Activated CD8-positive, alpha-beta memory T cell treated with anti-CD3 and anti-CD28 coated beads, Interleukin-2, amount 10 ng/mL, durations not matched to agents 7 days and 5 days (primary cell): ENCODE data around the gene TMEM116. TPM values are rescaled to one million over a fixed set of nuclear protein-coding genes. Genes with fewer than 3 reads are reported as not detected.
"Not testable (repeated sequence)": the region's sequence is repeated elsewhere in the genome, so short reads cannot be mapped to it uniquely, and the experiment has no call there.

Experiments used
- ATAC-seq: fragments of 150-1000 bp; cut with Tn5 transposase; one replicate; pipeline ENCODE4 v1.10.0; 2021; ENCODE audit warnings: moderate library complexity
- CTCF ChIA-PET: fragments of 350-600 bp; sonication (Branson Sonifier 250); formaldehyde crosslinking; loops from one replicate; lab custom pipeline; 2021; ENCODE audit warnings: antibody characterized with exemption; lab: Charles Lee
- DNase-seq: peaks from one replicate; pipeline ENCODE4 v3.0.0-alpha.2; 2020
- H3K27ac Mint-ChIP-seq: one replicate; pipeline ENCODE4 v1.8.0; 2021; ENCODE audit warnings: mild to moderate bottlenecking, mixed read lengths
- H3K27me3 Mint-ChIP-seq: one replicate; pipeline ENCODE4 v1.8.0; 2021; ENCODE audit warnings: mixed read lengths
- H3K36me3 Mint-ChIP-seq: one replicate; pipeline ENCODE4 v1.8.0; 2021; ENCODE audit warnings: mild to moderate bottlenecking, mixed read lengths
- H3K4me1 Mint-ChIP-seq: one replicate; pipeline ENCODE4 v1.8.0; 2021; ENCODE audit warnings: mixed read lengths
- H3K4me3 Mint-ChIP-seq: one replicate; pipeline ENCODE4 v1.8.0; 2021; ENCODE audit warnings: mild to moderate bottlenecking, moderate library complexity, mixed read lengths
- H3K9me3 Mint-ChIP-seq: one replicate; pipeline ENCODE4 v1.8.0; 2022; ENCODE audit warnings: low read depth, mixed read lengths
- total RNA-seq, 2 experiments: library from RNA; stranded (reverse); gene quantifications; one replicate each; pipeline ENCODE4 v1.2.3, GENCODE V29; 2021

Gene TMEM116
- total RNA-seq, 2 experiments from 2014 or later, result 14.6 to 22.2 TPM

- CTCF ChIA-PET, result interaction anchor here (0.9 kb wide), 1 partner anchor 13 kb away, joined by 3 read pairs; no protein-coding TSS in a partner anchor
- H3K36me3 Mint-ChIP-seq, result peaks cover 27% of the 10 kb centered on the region
- H3K27me3 Mint-ChIP-seq, result no peaks in the 10 kb centered on the region
- no peak for ATAC-seq
- H3K27ac Mint-ChIP-seq, result no peak overlapping the region
- H3K4me3 Mint-ChIP-seq, result no peak overlapping the region
- peaks cover 54% of the 10 kb centered on the region for H3K4me1 Mint-ChIP-seq
- no peaks in the 10 kb centered on the region for H3K9me3 Mint-ChIP-seq
- no peak for DNase-seq
Observed at GRCh38 chr12:112005419-112006395, 7.3 kb downstream of the TMEM116 start.

GRCh38 chr12:112004041-112004440 is 8.9 kb downstream of the TMEM116 start:
- Mint-ChIP-seq H3K36me3 (peaks cover 25% of the 10 kb centered on the region), H3K4me1 (peaks cover 54% of the 10 kb centered on the region)
- CTCF ChIA-PET, result interaction anchor here (5.4 kb wide), 1 partner anchor 9 kb away, joined by 41 read pairs; the partner anchor contains the start of genes ERP29 and TMEM116

GRCh38 chr12:112001576-112001975 is 11.4 kb downstream of the TMEM116 start:
- DNase-seq, result no peak
- CTCF ChIA-PET, result interaction anchor here (1.0 to 5.4 kb wide), 4 partner anchors 9 to 16 kb away, joined by 3 to 41 read pairs (median 6); partner anchors contain the start of genes ERP29 and TMEM116
- H3K9me3 Mint-ChIP-seq, result no peaks in the 10 kb centered on the region
- no peaks in the 10 kb centered on the region for H3K27me3 Mint-ChIP-seq
- peak overlapping the region; percentile 78 for H3K27ac Mint-ChIP-seq
- H3K4me3 Mint-ChIP-seq, result peak overlapping the region; percentile 50
- peaks cover 56% of the 10 kb centered on the region for H3K4me1 Mint-ChIP-seq
- peaks cover 29% of the 10 kb centered on the region for H3K36me3 Mint-ChIP-seq
- ATAC-seq, result peak; percentile 63

More at GRCh38 chr12:112004041-112004440, 8.9 kb downstream of the TMEM116 start:
- Mint-ChIP-seq H3K27me3 (no peaks in the 10 kb centered on the region), H3K9me3 (no peaks in the 10 kb centered on the region), H3K4me3 (no peak overlapping the region), H3K27ac (no peak overlapping the region)
- DNase-seq, result no peak
- no peak for ATAC-seq

GRCh38 chr12:112000820-112001219 is 12.1 kb downstream of the TMEM116 start:
- H3K9me3 Mint-ChIP-seq, result no peaks in the 10 kb centered on the region

GRCh38 chr12:111999129-111999528 is 13.8 kb downstream of the TMEM116 start:
- H3K4me3 Mint-ChIP-seq, ATAC-seq, DNase-seq, H3K27me3 Mint-ChIP-seq, H3K27ac Mint-ChIP-seq, H3K9me3 Mint-ChIP-seq: not testable (repeated sequence)
- H3K4me1 Mint-ChIP-seq, result peaks cover 64% of the 10 kb centered on the region
- CTCF ChIA-PET, result interaction anchor here (0.6 to 9.0 kb wide), 2 partner anchors 14 to 122 kb away, joined by 3 to 60 read pairs; partner anchors contain the start of genes ERP29 and TMEM116
- peaks cover 36% of the 10 kb centered on the region for H3K36me3 Mint-ChIP-seq

More at GRCh38 chr12:112000820-112001219, 12.1 kb downstream of the TMEM116 start:
- no peaks in the 10 kb centered on the region for H3K27me3 Mint-ChIP-seq
- H3K4me1 Mint-ChIP-seq, result peaks cover 55% of the 10 kb centered on the region
- CTCF ChIA-PET, result interaction anchor here (1.0 to 5.4 kb wide), 4 partner anchors 8 to 17 kb away, joined by 3 to 41 read pairs (median 6); partner anchors contain the start of genes ERP29 and TMEM116
- no peak for DNase-seq
- peak overlapping the region; percentile 34 for H3K4me3 Mint-ChIP-seq
- no peak for ATAC-seq
- peaks cover 33% of the 10 kb centered on the region for H3K36me3 Mint-ChIP-seq
- H3K27ac Mint-ChIP-seq, result peak overlapping the region; percentile 33

- no peak overlapping the region for H3K27ac Mint-ChIP-seq
- CTCF ChIA-PET, result interaction anchor here (0.9 to 9.0 kb wide), 2 partner anchors 12 to 15 kb away, joined by 3 to 60 read pairs; partner anchors contain the start of genes ERP29 and TMEM116
- DNase-seq (no peak), ATAC-seq (no peak)
- H3K27me3 Mint-ChIP-seq, result no peaks in the 10 kb centered on the region
- H3K4me3 Mint-ChIP-seq, result no peak overlapping the region
- no peaks in the 10 kb centered on the region for H3K9me3 Mint-ChIP-seq
- peaks cover 73% of the 10 kb centered on the region for H3K4me1 Mint-ChIP-seq
- H3K36me3 Mint-ChIP-seq, result peaks cover 32% of the 10 kb centered on the region
Observed at GRCh38 chr12:111998015-111998414, 14.9 kb downstream of the TMEM116 start.

GRCh38 chr12:111997300-111997699 is 15.7 kb downstream of the TMEM116 start:
- Mint-ChIP-seq H3K27me3 (no peaks in the 10 kb centered on the region), H3K4me1 (peaks cover 73% of the 10 kb centered on the region), H3K27ac (no peak overlapping the region), H3K36me3 (peaks cover 26% of the 10 kb centered on the region), H3K4me3 (no peak overlapping the region), H3K9me3 (no peaks in the 10 kb centered on the region)
- CTCF ChIA-PET, result interaction anchor here (0.9 to 9.0 kb wide), 2 partner anchors 13 to 16 kb away, joined by 3 to 60 read pairs; partner anchors contain the start of genes ERP29 and TMEM116
- no peak for DNase-seq
- ATAC-seq, result no peak

GRCh38 chr12:111995782-111996480 is 17.0 kb downstream of the TMEM116 start:
- no peak overlapping the region for H3K4me3 Mint-ChIP-seq
- CTCF ChIA-PET, result interaction anchor here (9.0 kb wide), 1 partner anchor 17 kb away, joined by 60 read pairs; the partner anchor contains the start of genes ERP29 and TMEM116
- no peak for ATAC-seq

GRCh38 chr12:111994211-111995111 is 18.5 kb downstream of the TMEM116 start:
- H3K9me3 Mint-ChIP-seq, H3K27me3 Mint-ChIP-seq: not testable (repeated sequence)
- ATAC-seq (peak; percentile 9), DNase-seq (peak; percentile 61)
- peaks cover 22% of the 10 kb centered on the region for H3K36me3 Mint-ChIP-seq
- peak overlapping the region; percentile 80 for H3K4me3 Mint-ChIP-seq
- H3K27ac Mint-ChIP-seq, result peak overlapping the region; percentile 86
- peaks cover 58% of the 10 kb centered on the region for H3K4me1 Mint-ChIP-seq
- CTCF ChIA-PET, result interaction anchor here (0.8 to 9.0 kb wide), 3 partner anchors 15 to 43 kb away, joined by 5 to 60 read pairs (median 5); partner anchors contain the start of genes ERP29 and TMEM116

More at GRCh38 chr12:111995782-111996480, 17.0 kb downstream of the TMEM116 start:
- Mint-ChIP-seq H3K27ac (peak overlapping the region; percentile 26), H3K36me3 (peaks cover 23% of the 10 kb centered on the region), H3K27me3 (no peaks in the 10 kb centered on the region), H3K4me1 (peaks cover 68% of the 10 kb centered on the region), H3K9me3 (no peaks in the 10 kb centered on the region)
- no peak for DNase-seq

GRCh38 chr12:111993292-111994150 is 19.4 kb downstream of the TMEM116 start:
- DNase-seq (peak; percentile 58), ATAC-seq (peak; percentile 68)
- Mint-ChIP-seq H3K27ac (peak overlapping the region; percentile 86), H3K27me3 (no peaks in the 10 kb centered on the region), H3K36me3 (peaks cover 25% of the 10 kb centered on the region), H3K4me1 (peaks cover 54% of the 10 kb centered on the region), H3K9me3 (no peaks in the 10 kb centered on the region), H3K4me3 (peak overlapping the region; percentile 80)
- CTCF ChIA-PET, result interaction anchor here (2.1 to 9.0 kb wide), 2 partner anchors 20 to 42 kb away, joined by 5 to 60 read pairs; partner anchors contain the start of genes ERP29 and TMEM116

- H3K27ac Mint-ChIP-seq, result peak overlapping the region; percentile 86
- H3K4me3 Mint-ChIP-seq, result peak overlapping the region; percentile 50
- CTCF ChIA-PET, result interaction anchor here (0.9 to 9.0 kb wide), 5 partner anchors 9 to 43 kb away, joined by 3 to 60 read pairs (median 3); partner anchors contain the start of genes ERP29 and TMEM116
Observed at GRCh38 chr12:111992464-111992863, 20.5 kb downstream of the TMEM116 start.

More at GRCh38 chr12:111992464-111992863, 20.5 kb downstream of the TMEM116 start:
- DNase-seq (no peak), ATAC-seq (no peak)
- Mint-ChIP-seq H3K36me3 (peaks cover 30% of the 10 kb centered on the region), H3K27me3 (no peaks in the 10 kb centered on the region), H3K4me1 (peaks cover 53% of the 10 kb centered on the region), H3K9me3 (no peaks in the 10 kb centered on the region)
